HCT116 (cell line): ENCODE measurements around the gene SIRT3.

ENCODE experiments used
- ATF3 ChIP-seq: IDR thresholded peaks from 2 replicates; pipeline ENCODE4 v1.6.1; 2012
- CTCF ChIP-seq, 3 experiments: fragments of 200-600 bp in 1 of 3; sonication (generic) in 1 of 3; IDR thresholded peaks in 2 of 3; conservative IDR thresholded peaks in 1 of 3; 2 replicates each; pipeline ENCODE4 v1.5.1; 2012 to 2017; ENCODE audit warnings: low read depth in 2 of 3, low read length in 2 of 3, antibody characterized with exemption in 1 of 3, borderline replicate concordance in 1 of 3, control low read depth in 1 of 3, mild to moderate bottlenecking in 1 of 3, mixed read lengths in 1 of 3, mixed run types in 1 of 3, moderate library complexity in 1 of 3; ENCODE audit not compliant: insufficient read depth in 1 of 3
- EZH2 ChIP-seq: fragments of 200-600 bp; sonication (generic); IDR thresholded peaks from 2 replicates; pipeline ENCODE4 v1.6.1; 2017; ENCODE audit warnings: antibody characterized with exemption, mixed run types
- POLR2A ChIP-seq: IDR thresholded peaks from 2 replicates; pipeline ENCODE4 v1.7.0; 2011; ENCODE audit warnings: borderline replicate concordance; ENCODE audit not compliant: insufficient read depth, insufficient read length; ENCODE audit errors: extremely low read depth
- RAD21 ChIP-seq: IDR thresholded peaks from 2 replicates; pipeline ENCODE4 v1.6.1; 2012; ENCODE audit warnings: low read depth, mild to moderate bottlenecking
- REST ChIP-seq: IDR thresholded peaks from 2 replicates; pipeline ENCODE4 v1.6.1; 2012; ENCODE audit warnings: low read depth
- SRF ChIP-seq: IDR thresholded peaks from 2 replicates; pipeline ENCODE4 v1.6.1; 2012; ENCODE audit warnings: low read depth
- YY1 ChIP-seq: IDR thresholded peaks from 2 replicates; pipeline ENCODE4 v1.6.1; 2011; ENCODE audit warnings: low read length, low read depth, moderate library complexity, mild to moderate bottlenecking; ENCODE audit not compliant: insufficient replicate concordance; ENCODE audit errors: extremely low read depth
- ZBTB33 ChIP-seq: IDR thresholded peaks from 2 replicates; pipeline ENCODE4 v1.6.1; 2011; ENCODE audit warnings: mild to moderate bottlenecking, low read length, moderate library complexity; ENCODE audit not compliant: insufficient replicate concordance; ENCODE audit errors: extremely low read depth
- ZNF274 ChIP-seq: fragments of 200-500 bp; sonication (Bioruptor generic); IDR thresholded peaks from 2 replicates; pipeline ENCODE4 v1.6.1; 2014; ENCODE audit warnings: mild to moderate bottlenecking, low read depth, low read length, inconsistent platforms

GRCh38 chr11:224424-224823 lies 11.7 kb downstream of the SIRT3 start:
- TF ChIP-seq ATF3, result no peak
- TF ChIP-seq CTCF (IDR thresholded peaks at IDR 0.05 in 2 of 3, conservative IDR thresholded peaks at IDR 0.05 in 1 of 3; ENCODE audit: borderline replicate concordance in 1 of 3, insufficient read depth in 1 of 3, low read depth in 2 of 3, low read length in 2 of 3), result no peak
- TF ChIP-seq POLR2A, result no peak
- no peak for TF ChIP-seq ZNF274
- TF ChIP-seq ZBTB33, result no peak
- TF ChIP-seq YY1, result no peak
- TF ChIP-seq EZH2, result no peak
- no peak for TF ChIP-seq REST
- no peak for TF ChIP-seq RAD21
- no peak for TF ChIP-seq SRF
